Left ventricle myocardium inferior (tissue), 1 donor: Measurements from ENCODE around the gene CCDC159. TPM values are rescaled to one million over a fixed set of nuclear protein-coding genes. Genes with fewer than 3 reads are reported as not detected.
"Not testable (repeated sequence)": the region's sequence is repeated elsewhere in the genome, so short reads cannot be mapped to it uniquely, and the experiment has no call there.

ENCODE experiments used
- DNase-seq: peaks from one replicate; pipeline ENCODE4 v3.0.0-alpha.2; 2020
- H3K27ac ChIP-seq: fragments of 200-600 bp; replicated peaks from 2 replicates; pipeline ENCODE4 v1.8.0; 2021
- H3K27me3 ChIP-seq: fragments of 200-600 bp; 2 replicates; pipeline ENCODE4 v1.8.0; 2021; ENCODE audit warnings: low read depth
- H3K36me3 ChIP-seq: fragments of 200-600 bp; 2 replicates; pipeline ENCODE4 v1.8.0; 2021
- H3K4me1 ChIP-seq: fragments of 200-600 bp; 2 replicates; pipeline ENCODE4 v1.8.0; 2021
- H3K4me3 ChIP-seq: fragments of 200-600 bp; 2 replicates; pipeline ENCODE4 v1.8.0; 2021; ENCODE audit warnings: mild to moderate bottlenecking, moderate library complexity
- H3K9me3 ChIP-seq: fragments of 200-600 bp; replicated peaks from 2 replicates; pipeline ENCODE4 v1.8.0; 2021
- CTCF ChIP-seq: fragments of 200-600 bp; IDR thresholded peaks from 2 replicates; pipeline ENCODE4 v1.8.0; 2021; ENCODE audit warnings: antibody characterized with exemption, mild to moderate bottlenecking, borderline replicate concordance
- intact Hi-C: fragments of 100-400 bp; cut with micrococcal nuclease; formaldehyde crosslinking; loops from one replicate; pipeline ENCODE4 v1.11.0; 2022
- long read RNA-seq: library from polyadenylated mRNA; unstranded; transcript quantifications from one replicate; pipeline ENCODE4 v2.0.0, GENCODE V29; 2021
- total RNA-seq: library from RNA; stranded (reverse); fragmentation: NEBNext Ultra II Directional; extraction: Animal tissue kit (Norgen Biotek cat#: 25700); gene quantifications from one replicate; pipeline ENCODE4 v1.2.1, GENCODE V29; 2021
- donor health status: DM: no; HTN: yes; CAD: no; lungs with severe emphysema.

The CCDC159 gene
- 24.5 TPM for total RNA-seq
- long read RNA-seq, partial matches to known transcripts, result 2 of 9 reads
- long read RNA-seq, other reads (novel, unspliced or antisense), result 5 of 9 reads

GRCh38 chr19:11346104-11346940 lies at the start of gene CCDC159, which contains the start of gene TMEM205:
Gene CCDC159, plus strand, starts transcription at chr19:11346519. Its CDS starts 88 bp downstream, at chr19:11346607.
Gene TMEM205, minus strand, starts transcription at chr19:11346268. Its CDS starts 649 bp downstream, at chr19:11345619.
- Histone ChIP-seq H3K36me3 (peaks cover 15% of the 10 kb centered on the region), H3K27ac (peak within 1 kb of the TSS; percentile 89), H3K4me3 (peak within 1 kb of the TSS; percentile 91), H3K27me3 (no peaks in the 10 kb centered on the region), H3K9me3 (peaks cover 9% of the 10 kb centered on the region), H3K4me1 (peaks cover 33% of the 10 kb centered on the region)
- intact Hi-C loops, result no loop called here
- TF ChIP-seq CTCF, result peak; percentile 21
- DNase-seq, result peak; percentile 98

- no peak for TF ChIP-seq CTCF
- DNase-seq, result no peak
- H3K4me1 ChIP-seq, result peaks cover 4% of the 10 kb centered on the region
- no peaks in the 10 kb centered on the region for H3K36me3 ChIP-seq
- H3K4me3 ChIP-seq, result no peak overlapping the region
- intact Hi-C loops, result no loop called here
- H3K9me3 ChIP-seq, result no peaks in the 10 kb centered on the region
- no peak overlapping the region for H3K27ac ChIP-seq
- H3K27me3 ChIP-seq, result no peaks in the 10 kb centered on the region
These were observed 46.1 kb upstream of the CCDC159 start for GRCh38 chr19:11299946-11300810.

- DNase-seq, result no peak
- no peak overlapping the region for H3K27ac ChIP-seq
- H3K36me3 ChIP-seq, result no peaks in the 10 kb centered on the region
- no peak for TF ChIP-seq CTCF
- no peak overlapping the region for H3K4me3 ChIP-seq
- H3K4me1 ChIP-seq, result peaks cover 4% of the 10 kb centered on the region
- intact Hi-C loops, result no loop called here
- H3K9me3 ChIP-seq, result no peaks in the 10 kb centered on the region
- H3K27me3 ChIP-seq, result no peaks in the 10 kb centered on the region
These were observed 45.6 kb upstream of the CCDC159 start for GRCh38 chr19:11300811-11301120.

- no peaks in the 10 kb centered on the region for H3K36me3 ChIP-seq
- H3K9me3 ChIP-seq, result no peaks in the 10 kb centered on the region
- H3K4me1 ChIP-seq, result no peaks in the 10 kb centered on the region
- no peak for DNase-seq
- no peak for TF ChIP-seq CTCF
- peaks cover 10% of the 10 kb centered on the region for H3K27me3 ChIP-seq
- H3K4me3 ChIP-seq, result no peak overlapping the region
- intact Hi-C loops, result no loop called here
- no peak overlapping the region for H3K27ac ChIP-seq
These were observed 41.4 kb upstream of the CCDC159 start for GRCh38 chr19:11304936-11305335.

- intact Hi-C loops, result no loop called here
These were observed 40.0 kb upstream of the CCDC159 start for GRCh38 chr19:11306337-11306736.

GRCh38 chr19:11320278-11320995 lies 25.9 kb upstream of the CCDC159 start:
- H3K4me1 ChIP-seq, result peaks cover 25% of the 10 kb centered on the region
- intact Hi-C loops, H3K27me3 ChIP-seq, H3K27ac ChIP-seq, DNase-seq, H3K9me3 ChIP-seq, H3K4me3 ChIP-seq, H3K36me3 ChIP-seq: not testable (repeated sequence)

More at GRCh38 chr19:11306337-11306736, 40.0 kb upstream of the CCDC159 start:
- H3K4me1 ChIP-seq, result no peaks in the 10 kb centered on the region
- H3K27ac ChIP-seq, result no peak overlapping the region
- peaks cover 10% of the 10 kb centered on the region for H3K27me3 ChIP-seq
- H3K9me3 ChIP-seq, result no peaks in the 10 kb centered on the region
- DNase-seq, result no peak
- no peaks in the 10 kb centered on the region for H3K36me3 ChIP-seq
- no peak for TF ChIP-seq CTCF
- no peak overlapping the region for H3K4me3 ChIP-seq
